Left lung (tissue), 10 donors: ENCODE data around the gene OTOS. TPM values are rescaled to one million over a fixed set of nuclear protein-coding genes. Genes with fewer than 3 reads are reported as not detected.
A peak's percentile ranks its signal among the peaks of the same experiment; 100 is the strongest.

ENCODE experiments used
- ATAC-seq: fragments of 200-7000 bp; cut with Tn5 transposase; one replicate; pipeline ENCODE4 v1.9.1; 2020; ENCODE audit warnings: moderate library complexity
- DNase-seq, 4 donors: peaks; one replicate each; pipeline ENCODE4 v3.0.0-alpha.2; 2013 to 2020
- H3K27ac ChIP-seq, 2 donors: fragments of 200-600 bp; sonication (generic) in 1 of 2; one replicate each; pipeline versions ENCODE4 v1.5.0 to v1.8.0; 2020 to 2021
- H3K27me3 ChIP-seq, 2 donors: fragments of 200-600 bp; sonication (generic) in 1 of 2; one replicate each; pipeline versions ENCODE4 v1.5.0 to v1.8.0; 2020 to 2021
- H3K36me3 ChIP-seq, 2 donors: fragments of 200-600 bp; sonication (generic) in 1 of 2; one replicate each; pipeline versions ENCODE4 v1.5.0 to v1.8.0; 2020 to 2021
- H3K4me1 ChIP-seq, 2 donors: fragments of 200-600 bp; one replicate each; pipeline ENCODE4 v1.8.0; 2021
- H3K4me3 ChIP-seq, 2 donors: fragments of 200-600 bp; sonication (generic) in 1 of 2; one replicate each; pipeline versions ENCODE4 v1.5.0 to v1.8.0; 2020 to 2021; ENCODE audit warnings: mild to moderate bottlenecking in 1 of 2
- H3K9me3 ChIP-seq, 2 donors: fragments of 200-600 bp; sonication (generic) in 1 of 2; one replicate each; pipeline versions ENCODE4 v1.5.0 to v1.8.0; 2020 to 2021
- CTCF ChIP-seq, 2 donors: fragments of 200-600 bp; sonication (generic) in 1 of 2; IDR thresholded peaks; one replicate each; pipeline versions ENCODE4 v1.5.0 to v1.8.0; 2021; ENCODE audit warnings: antibody characterized with exemption in 2 of 2
- intact Hi-C, 2 donors: fragments of 100-400 bp; cut with DNase I; formaldehyde crosslinking; loops; one replicate each; pipeline versions ENCODE4 v1.11.2 to v1.14.2; 2022
- polyA plus RNA-seq, 6 donors: library from polyadenylated mRNA; unstranded; fragments of 120-200 nt; gene quantifications; one replicate each; pipeline ENCODE4 v1.2.1, GENCODE V29; 2013; ENCODE audit not compliant: insufficient read length in 6 of 6
- total RNA-seq, 2 donors: library from RNA; stranded (reverse); fragmentation: NEBNext Ultra II Directional; extraction: Animal tissue kit (Norgen Biotek cat#: 25700); gene quantifications; one replicate each; pipeline ENCODE4 v1.2.1, GENCODE V29; 2021
- donor health status: DM: no; HTN: yes; CAD: no.
- donor health status: DM: no; HTN: no; CAD: no.

Gene OTOS
- total and polyA plus RNA-seq, 8 donors, result not detected

GRCh38 chr2:240164586-240164985, 24.1 kb upstream of the OTOS start:
- Histone ChIP-seq H3K9me3 (no peaks in the 10 kb centered on the region), H3K27me3 (peaks cover 0 to 30% of the 10 kb centered on the region in 2 donors), H3K4me3 (no peak overlapping the region), H3K4me1 (no peaks in the 10 kb centered on the region), H3K36me3 (no peaks in the 10 kb centered on the region), H3K27ac (no peak overlapping the region)
- no peak for ATAC-seq
- no peak for TF ChIP-seq CTCF (IDR thresholded peaks at IDR 0.05)
- intact Hi-C loops, result no loop called here
- DNase-seq, result no peak

- H3K27me3 ChIP-seq, result peaks cover 0 to 24% of the 10 kb centered on the region in 2 donors
- TF ChIP-seq CTCF (IDR thresholded peaks at IDR 0.05), result no peak
- no peak overlapping the region for H3K4me3 ChIP-seq
- intact Hi-C loops, result no loop called here
- no peaks in the 10 kb centered on the region for H3K4me1 ChIP-seq
- H3K36me3 ChIP-seq, result no peaks in the 10 kb centered on the region
- H3K27ac ChIP-seq, result no peak overlapping the region
- DNase-seq (peak in 1 of 4 donors; percentile 13), ATAC-seq (no peak)
- no peaks in the 10 kb centered on the region for H3K9me3 ChIP-seq
These were observed 23.6 kb upstream of the OTOS start for GRCh38 chr2:240163844-240164574.

DNA sequence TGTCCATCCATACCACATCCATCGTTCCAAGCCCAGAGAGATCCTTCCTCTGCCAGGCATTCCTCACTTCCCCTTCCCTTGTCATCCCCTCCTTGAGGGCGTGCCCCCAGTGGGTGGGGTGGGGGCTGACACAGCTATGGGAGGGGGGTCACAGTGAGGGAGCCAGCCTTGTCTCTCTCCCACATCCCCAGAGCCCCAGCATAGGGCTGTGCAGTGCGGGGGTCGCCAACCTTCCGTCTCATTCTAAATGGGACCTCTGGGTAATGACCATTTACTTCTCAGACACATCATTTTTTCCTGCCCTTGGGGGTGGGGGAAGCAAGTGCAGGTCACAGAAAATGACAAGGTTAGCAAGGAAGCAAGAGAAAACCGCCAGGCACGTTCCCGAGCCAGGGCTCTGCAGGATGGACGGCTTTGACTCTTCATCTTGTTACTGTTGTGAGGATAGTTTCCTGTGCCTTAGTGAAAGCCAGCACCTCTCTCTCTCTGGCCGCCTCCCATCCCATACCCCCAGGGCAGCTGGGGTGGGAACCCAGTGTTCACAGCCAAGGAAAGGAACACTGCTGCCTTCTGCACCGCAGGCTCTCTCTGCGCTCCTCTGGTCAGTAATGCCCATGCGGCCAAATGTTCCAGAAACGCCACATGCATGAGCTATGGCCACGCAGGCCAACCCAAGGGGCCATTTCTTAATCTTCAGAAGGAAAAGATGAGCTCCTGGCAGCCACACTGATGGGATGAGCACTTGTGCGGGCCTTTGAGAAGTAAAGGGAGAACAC, 22.7 kb upstream of the OTOS start:
- Histone ChIP-seq H3K27me3 (peaks cover 0 to 17% of the 10 kb centered on the region in 2 donors), H3K27ac (no peak overlapping the region), H3K4me1 (no peaks in the 10 kb centered on the region), H3K9me3 (no peaks in the 10 kb centered on the region), H3K4me3 (no peak overlapping the region), H3K36me3 (no peaks in the 10 kb centered on the region)
- no peak for ATAC-seq
- DNase-seq, result peak in 2 of 4 donors; percentile 4 to 48
- intact Hi-C loops, result no loop called here
- TF ChIP-seq CTCF (IDR thresholded peaks at IDR 0.05), result no peak

GRCh38 chr2:240162531-240162930, 22.1 kb upstream of the OTOS start:
- H3K36me3 ChIP-seq, result no peaks in the 10 kb centered on the region
- no peaks in the 10 kb centered on the region for H3K4me1 ChIP-seq
- H3K4me3 ChIP-seq, result no peak overlapping the region
- H3K27ac ChIP-seq, result no peak overlapping the region
- H3K27me3 ChIP-seq, result peaks cover 0 to 11% of the 10 kb centered on the region in 2 donors
- H3K9me3 ChIP-seq, result no peaks in the 10 kb centered on the region
- TF ChIP-seq CTCF (IDR thresholded peaks at IDR 0.05), result no peak
- intact Hi-C loops, result no loop called here
- ATAC-seq (no peak), DNase-seq (peak in 2 of 4 donors; percentile 2 to 42)

DNA sequence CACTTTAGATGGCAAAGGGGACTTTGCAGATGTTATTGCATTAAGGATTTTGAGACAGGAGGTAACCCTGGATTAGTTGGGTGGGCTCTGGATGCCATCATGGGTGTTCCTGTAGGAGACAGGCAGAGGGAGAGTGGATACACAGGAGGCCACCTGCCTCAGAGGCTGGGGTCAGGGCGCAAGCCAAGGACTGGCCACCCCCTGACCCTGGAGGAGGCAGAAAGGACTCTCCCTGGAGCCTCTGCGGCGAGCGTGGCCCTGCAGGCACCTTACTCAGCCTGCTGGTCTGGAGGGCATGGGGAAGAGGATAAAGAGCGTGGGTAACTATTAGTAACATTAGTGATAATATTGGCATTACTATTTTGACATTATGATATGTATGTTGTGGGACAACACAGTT, 21.6 kb upstream of the OTOS start:
- Histone ChIP-seq H3K27me3 (peaks cover 0 to 6% of the 10 kb centered on the region in 2 donors), H3K9me3 (no peaks in the 10 kb centered on the region), H3K27ac (no peak overlapping the region), H3K4me3 (no peak overlapping the region), H3K4me1 (no peaks in the 10 kb centered on the region), H3K36me3 (no peaks in the 10 kb centered on the region)
- intact Hi-C loops, result no loop called here
- TF ChIP-seq CTCF (IDR thresholded peaks at IDR 0.05), result no peak
- no peak for ATAC-seq
- peak in 2 of 4 donors; percentile 17 to 47 for DNase-seq
